ENCODE data around the gene RSPO4. TPM values are rescaled to one million over a fixed set of nuclear protein-coding genes. Genes with fewer than 3 reads are reported as not detected.
"Not testable (repeated sequence)": the region's sequence is repeated elsewhere in the genome, so short reads cannot be mapped to it uniquely, and the experiment has no call there.

Gene RSPO4
- total and polyA plus RNA-seq, 2 experiments from 2014 or later, result 1.7 TPM; not detected in 1

- H3K36me3 ChIP-seq (ENCODE audit: low read depth), result no peaks in the 10 kb centered on the region
- no peaks in the 10 kb centered on the region for H3K79me2 ChIP-seq (ENCODE audit: insufficient read depth)
- no peak overlapping the region for H3K4me3 ChIP-seq
- H3K4me2 ChIP-seq (ENCODE audit: unreplicated experiment), result no peak overlapping the region
- in situ Hi-C loops (cut with MboI), result no loop called here
- H3K9me2 ChIP-seq (ENCODE audit: insufficient read depth), result no peaks in the 10 kb centered on the region
- no peak for DNase-seq
- no peaks in the 10 kb centered on the region for H4K20me1 ChIP-seq (ENCODE audit: insufficient read depth)
- H3K9me3 ChIP-seq (ENCODE audit: low read depth), result no peaks in the 10 kb centered on the region
- no peak overlapping the region for H3K27ac ChIP-seq
- no peaks in the 10 kb centered on the region; the same call in 1 of the 2 replicates for H3K27me3 ChIP-seq (replicated peaks; ENCODE audit: insufficient read depth)
- H3F3A ChIP-seq (ENCODE audit: insufficient read depth), result no peaks in the 10 kb centered on the region
- no peaks in the 10 kb centered on the region for H3K4me1 ChIP-seq (ENCODE audit: insufficient read depth)
- no peak overlapping the region for H3K9ac ChIP-seq
- TF ChIP-seq EZH2 (IDR thresholded peaks at IDR 0.05; ENCODE audit: insufficient read depth, poor library complexity, severe bottlenecking) (no peak), EZH2phosphoT487 (IDR thresholded peaks at IDR 0.05; ENCODE audit: insufficient read depth, low read depth) (no peak)
- WGBS, 2 experiments (ENCODE audit: low coverage in 1 of 2, low lambda C conversion rate in 2 of 2, missing lambda C conversion rate in 2 of 2), result 58 to 59% methylated on average over 6 of the region's 6 CpGs
- H2AFZ ChIP-seq, result no peak overlapping the region
These were observed 31.8 kb upstream of the RSPO4 start for GRCh38 chr20:1033751-1034414.

GRCh38 chr20:1029980-1030379 lies 27.9 kb upstream of the RSPO4 start:
- H3K9ac ChIP-seq, result no peak overlapping the region
- DNase-seq, result no peak
- H2AFZ ChIP-seq, result no peak overlapping the region
- no peaks in the 10 kb centered on the region for H3F3A ChIP-seq (ENCODE audit: insufficient read depth)
- no peak for TF ChIP-seq EZH2 (IDR thresholded peaks at IDR 0.05; ENCODE audit: insufficient read depth, poor library complexity, severe bottlenecking)
- TF ChIP-seq EZH2phosphoT487 (IDR thresholded peaks at IDR 0.05; ENCODE audit: insufficient read depth, low read depth), result no peak
- 64 to 66% methylated on average over 7 of the region's 7 CpGs for WGBS, 2 experiments (ENCODE audit: low coverage in 1 of 2, low lambda C conversion rate in 2 of 2, missing lambda C conversion rate in 2 of 2)
- no peaks in the 10 kb centered on the region for H3K9me2 ChIP-seq (ENCODE audit: insufficient read depth)
- no peak overlapping the region for H3K4me2 ChIP-seq (ENCODE audit: unreplicated experiment)
- no peaks in the 10 kb centered on the region for H3K4me1 ChIP-seq (ENCODE audit: insufficient read depth)
- no peaks in the 10 kb centered on the region for H3K79me2 ChIP-seq (ENCODE audit: insufficient read depth)
- no peaks in the 10 kb centered on the region for H3K9me3 ChIP-seq (ENCODE audit: low read depth)
- in situ Hi-C loops (cut with MboI), result no loop called here
- H3K27me3 ChIP-seq (replicated peaks; ENCODE audit: insufficient read depth), result no peaks in the 10 kb centered on the region
- H3K36me3 ChIP-seq (ENCODE audit: low read depth), result no peaks in the 10 kb centered on the region
- no peak overlapping the region for H3K27ac ChIP-seq
- H3K4me3 ChIP-seq, result no peak overlapping the region
- H4K20me1 ChIP-seq (ENCODE audit: insufficient read depth), result no peaks in the 10 kb centered on the region

GRCh38 chr20:1026214-1026613 lies 24.1 kb upstream of the RSPO4 start:
- H3K27me3 ChIP-seq (replicated peaks; ENCODE audit: insufficient read depth); H3K4me2 ChIP-seq (ENCODE audit: unreplicated experiment); H4K20me1 ChIP-seq (ENCODE audit: insufficient read depth); DNase-seq; H2AFZ ChIP-seq; H3K9me3 ChIP-seq (ENCODE audit: low read depth); H3K4me1 ChIP-seq (ENCODE audit: insufficient read depth); H3K9me2 ChIP-seq (ENCODE audit: insufficient read depth); H3F3A ChIP-seq (ENCODE audit: insufficient read depth); H3K79me2 ChIP-seq (ENCODE audit: insufficient read depth); H3K9ac ChIP-seq; H3K4me3 ChIP-seq; H3K27ac ChIP-seq; H3K36me3 ChIP-seq (ENCODE audit: low read depth); in situ Hi-C loops (cut with MboI): not testable (repeated sequence)
- WGBS, 2 experiments (ENCODE audit: low coverage in 1 of 2, low lambda C conversion rate in 2 of 2, missing lambda C conversion rate in 2 of 2), result 34 to 45% methylated on average over 2 of the region's 2 CpGs

GRCh38 chr20:1022871-1023270 lies 20.8 kb upstream of the RSPO4 start:
- Histone ChIP-seq H3K27ac (no peak overlapping the region), H3K36me3 (ENCODE audit: low read depth) (no peaks in the 10 kb centered on the region), H3K9me2 (ENCODE audit: insufficient read depth) (no peaks in the 10 kb centered on the region), H3K9ac (no peak overlapping the region), H4K20me1 (ENCODE audit: insufficient read depth) (no peaks in the 10 kb centered on the region), H3K9me3 (ENCODE audit: low read depth) (no peaks in the 10 kb centered on the region), H2AFZ (no peak overlapping the region), H3K79me2 (ENCODE audit: insufficient read depth) (no peaks in the 10 kb centered on the region), H3F3A (ENCODE audit: insufficient read depth) (no peaks in the 10 kb centered on the region), H3K4me2 (ENCODE audit: unreplicated experiment) (no peak overlapping the region), H3K27me3 (replicated peaks; ENCODE audit: insufficient read depth) (no peaks in the 10 kb centered on the region), H3K4me3 (no peak overlapping the region), H3K4me1 (ENCODE audit: insufficient read depth) (no peaks in the 10 kb centered on the region)
- in situ Hi-C loops (cut with MboI), result no loop called here
- DNase-seq, result no peak
- TF ChIP-seq EZH2phosphoT487 (IDR thresholded peaks at IDR 0.05; ENCODE audit: insufficient read depth, low read depth), result no peak
- TF ChIP-seq EZH2 (IDR thresholded peaks at IDR 0.05; ENCODE audit: insufficient read depth, poor library complexity, severe bottlenecking), result no peak

GRCh38 chr20:1020614-1021013 lies 18.5 kb upstream of the RSPO4 start:
- TF ChIP-seq EZH2 (IDR thresholded peaks at IDR 0.05; ENCODE audit: insufficient read depth, poor library complexity, severe bottlenecking), result no peak
- TF ChIP-seq EZH2phosphoT487 (IDR thresholded peaks at IDR 0.05; ENCODE audit: insufficient read depth, low read depth), result no peak
- no peak for DNase-seq
- Histone ChIP-seq H3F3A (ENCODE audit: insufficient read depth) (no peaks in the 10 kb centered on the region), H3K9me3 (ENCODE audit: low read depth) (no peaks in the 10 kb centered on the region), H3K79me2 (ENCODE audit: insufficient read depth) (no peaks in the 10 kb centered on the region), H3K27me3 (replicated peaks; ENCODE audit: insufficient read depth) (no peaks in the 10 kb centered on the region), H3K9me2 (ENCODE audit: insufficient read depth) (no peaks in the 10 kb centered on the region), H3K4me3 (no peak overlapping the region), H3K4me2 (ENCODE audit: unreplicated experiment) (no peak overlapping the region), H3K27ac (no peak overlapping the region), H2AFZ (no peak overlapping the region), H3K36me3 (ENCODE audit: low read depth) (no peaks in the 10 kb centered on the region), H3K9ac (no peak overlapping the region), H4K20me1 (ENCODE audit: insufficient read depth) (no peaks in the 10 kb centered on the region), H3K4me1 (ENCODE audit: insufficient read depth) (no peaks in the 10 kb centered on the region)
- in situ Hi-C loops (cut with MboI), result no loop called here
- 71 to 73% methylated on average over 5 of the region's 5 CpGs for WGBS, 2 experiments (ENCODE audit: low coverage in 1 of 2, low lambda C conversion rate in 2 of 2, missing lambda C conversion rate in 2 of 2)

Data from GM23248 (cell line).